ENCODE results near the gene CACNA1D.

DNA sequence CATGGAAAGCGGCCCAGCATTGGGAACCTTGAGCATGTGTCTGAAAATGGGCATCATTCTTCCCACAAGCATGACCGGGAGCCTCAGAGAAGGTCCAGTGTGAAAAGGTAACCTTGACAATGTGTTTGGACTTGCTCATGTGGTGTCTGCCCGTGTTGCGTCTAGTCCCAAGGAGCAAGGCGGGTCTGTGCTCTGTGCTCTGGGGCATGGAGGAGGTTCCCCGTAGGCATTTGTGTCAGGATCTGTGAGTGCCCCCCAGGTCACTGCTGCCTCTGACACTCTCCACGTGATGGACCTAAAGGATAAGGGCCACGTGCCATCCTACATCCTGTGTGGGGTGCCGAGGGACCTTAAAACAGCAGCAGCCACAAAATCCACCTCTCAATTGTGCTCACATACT lies 306.9 kb downstream of the CACNA1D start:
- TF ChIP-seq, protein P1, sequence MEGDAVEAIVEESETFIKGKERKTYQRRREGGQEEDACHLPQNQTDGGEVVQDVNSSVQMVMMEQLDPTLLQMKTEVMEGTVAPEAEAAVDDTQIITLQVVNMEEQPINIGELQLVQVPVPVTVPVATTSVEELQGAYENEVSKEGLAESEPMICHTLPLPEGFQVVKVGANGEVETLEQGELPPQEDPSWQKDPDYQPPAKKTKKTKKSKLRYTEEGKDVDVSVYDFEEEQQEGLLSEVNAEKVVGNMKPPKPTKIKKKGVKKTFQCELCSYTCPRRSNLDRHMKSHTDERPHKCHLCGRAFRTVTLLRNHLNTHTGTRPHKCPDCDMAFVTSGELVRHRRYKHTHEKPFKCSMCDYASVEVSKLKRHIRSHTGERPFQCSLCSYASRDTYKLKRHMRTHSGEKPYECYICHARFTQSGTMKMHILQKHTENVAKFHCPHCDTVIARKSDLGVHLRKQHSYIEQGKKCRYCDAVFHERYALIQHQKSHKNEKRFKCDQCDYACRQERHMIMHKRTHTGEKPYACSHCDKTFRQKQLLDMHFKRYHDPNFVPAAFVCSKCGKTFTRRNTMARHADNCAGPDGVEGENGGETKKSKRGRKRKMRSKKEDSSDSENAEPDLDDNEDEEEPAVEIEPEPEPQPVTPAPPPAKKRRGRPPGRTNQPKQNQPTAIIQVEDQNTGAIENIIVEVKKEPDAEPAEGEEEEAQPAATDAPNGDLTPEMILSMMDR (IDR thresholded peaks at IDR 0.05): no peak
- no peak for TF ChIP-seq ZFX (IDR thresholded peaks at IDR 0.05; ENCODE audit: borderline replicate concordance)
